Measurements from ENCODE around the gene GMEB2. TPM values are rescaled to one million over a fixed set of nuclear protein-coding genes. Genes with fewer than 3 reads are reported as not detected.
"Not testable (repeated sequence)": the region's sequence is repeated elsewhere in the genome, so short reads cannot be mapped to it uniquely, and the experiment has no call there.

GMEB2 gene
- total and polyA plus RNA-seq, 2 donors (not counting 1 experiment from before 2014, with no cell fraction given), result 6.3 to 10.9 TPM

DNA sequence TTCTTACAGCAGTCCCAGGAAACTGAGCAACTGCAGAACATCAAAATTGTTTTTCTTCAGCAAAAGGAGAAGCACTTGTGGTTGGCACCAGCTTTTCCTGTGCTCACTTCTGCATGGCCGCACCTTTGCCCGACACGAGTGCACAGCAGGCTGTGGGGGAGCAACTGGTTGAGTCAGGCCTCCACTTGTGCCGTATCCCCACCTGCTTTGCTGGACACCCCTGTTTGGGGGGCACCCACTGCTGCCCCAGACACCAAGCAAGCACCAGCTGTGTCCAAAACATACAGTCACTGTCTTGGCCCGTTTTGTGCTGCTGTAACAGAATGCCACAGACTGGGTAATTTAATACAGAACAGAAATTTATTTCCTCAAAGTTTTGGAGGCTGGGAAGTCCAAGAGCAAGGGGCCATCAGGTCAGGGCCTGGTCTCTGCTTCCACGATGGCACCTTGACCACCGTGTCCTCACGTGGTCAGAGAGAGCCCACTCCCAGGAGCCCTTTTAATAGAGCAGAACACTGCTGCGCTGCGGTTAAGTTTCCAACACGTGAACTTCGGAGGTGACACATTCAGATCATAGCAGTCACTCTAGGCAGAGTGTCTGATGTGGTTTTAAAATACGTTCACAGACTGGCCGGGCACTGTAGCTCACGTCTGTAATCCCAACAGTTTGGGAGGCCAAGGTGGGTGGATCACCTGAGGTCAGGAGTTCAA lies 8.7 kb upstream of the GMEB2 start:
- TF ChIP-seq EZH2 (IDR thresholded peaks at IDR 0.05; ENCODE audit: low read length, missing control alignments), result no peak
- no peak for TF ChIP-seq CTCF (conservative IDR thresholded peaks at IDR 0.05 in 1 of 2, IDR thresholded peaks at IDR 0.05 in 1 of 2; ENCODE audit: low read depth in 1 of 2, low read length in 2 of 2)
- H3K4me2 ChIP-seq (ENCODE audit: extremely low read depth, insufficient read depth, low read length), result no peak overlapping the region
- no peaks in the 10 kb centered on the region for H3K4me1 ChIP-seq (ENCODE audit: control insufficient read depth, extremely low read depth, insufficient read depth, low read length)
- H3K79me2 ChIP-seq (ENCODE audit: control insufficient read depth, insufficient read depth, low read length), result no peaks in the 10 kb centered on the region
- no peaks in the 10 kb centered on the region for H3K9me3 ChIP-seq (ENCODE audit: control insufficient read depth, insufficient read depth, low read depth, low read length)
- no peak overlapping the region for H3K4me3 ChIP-seq (replicated peaks in 1 of 4; ENCODE audit: control extremely low read depth in 1 of 4, insufficient read depth in 1 of 4, low read depth in 3 of 4, low read length in 4 of 4)
- no peak overlapping the region for H3K27ac ChIP-seq (ENCODE audit: insufficient read depth, low read length)
- H3K36me3 ChIP-seq (ENCODE audit: control insufficient read depth, insufficient read depth, low read length), result no peaks in the 10 kb centered on the region
- H3K27me3 ChIP-seq (ENCODE audit: control insufficient read depth, insufficient read depth, low read length), result no peaks in the 10 kb centered on the region
- H2AFZ ChIP-seq (ENCODE audit: low read length), result no peak overlapping the region
- DNase-seq (ENCODE audit: low read depth in 2 of 2), result no peak
- no peaks in the 10 kb centered on the region for H4K20me1 ChIP-seq (ENCODE audit: control insufficient read depth, extremely low read depth, insufficient read depth, low read length)
- no peak overlapping the region for H3K9ac ChIP-seq (ENCODE audit: insufficient read depth, low read length)

- Histone ChIP-seq H3K27ac (ENCODE audit: insufficient read depth, low read length) (no peak overlapping the region), H3K27me3 (ENCODE audit: control insufficient read depth, insufficient read depth, low read length) (no peaks in the 10 kb centered on the region), H3K4me2 (ENCODE audit: extremely low read depth, insufficient read depth, low read length) (no peak overlapping the region), H3K4me1 (ENCODE audit: control insufficient read depth, extremely low read depth, insufficient read depth, low read length) (no peaks in the 10 kb centered on the region), H3K4me3 (replicated peaks in 1 of 4; ENCODE audit: control extremely low read depth in 1 of 4, insufficient read depth in 1 of 4, low read depth in 3 of 4, low read length in 4 of 4) (no peak overlapping the region), H3K9me3 (ENCODE audit: control insufficient read depth, insufficient read depth, low read depth, low read length) (no peaks in the 10 kb centered on the region), H3K9ac (ENCODE audit: insufficient read depth, low read length) (no peak overlapping the region), H2AFZ (ENCODE audit: low read length) (no peak overlapping the region), H3K36me3 (ENCODE audit: control insufficient read depth, insufficient read depth, low read length) (no peaks in the 10 kb centered on the region), H3K79me2 (ENCODE audit: control insufficient read depth, insufficient read depth, low read length) (no peaks in the 10 kb centered on the region), H4K20me1 (ENCODE audit: control insufficient read depth, extremely low read depth, insufficient read depth, low read length) (no peaks in the 10 kb centered on the region)
- TF ChIP-seq CTCF (conservative IDR thresholded peaks at IDR 0.05 in 1 of 2, IDR thresholded peaks at IDR 0.05 in 1 of 2; ENCODE audit: low read depth in 1 of 2, low read length in 2 of 2) (no peak), EZH2 (IDR thresholded peaks at IDR 0.05; ENCODE audit: low read length, missing control alignments) (no peak)
- no peak for DNase-seq (ENCODE audit: low read depth in 2 of 2)
Measured at GRCh38 chr20:63633732-63634131, 6.8 kb upstream of the GMEB2 start.

GRCh38 chr20:63631426-63631825 lies 4.5 kb upstream of the GMEB2 start:
- H3K4me2 ChIP-seq (ENCODE audit: extremely low read depth, insufficient read depth, low read length); DNase-seq (ENCODE audit: low read depth in 2 of 2); H3K4me3 ChIP-seq (replicated peaks in 1 of 4; ENCODE audit: control extremely low read depth in 1 of 4, insufficient read depth in 1 of 4, low read depth in 3 of 4, low read length in 4 of 4); H3K27me3 ChIP-seq (ENCODE audit: control insufficient read depth, insufficient read depth, low read length); H3K36me3 ChIP-seq (ENCODE audit: control insufficient read depth, insufficient read depth, low read length); H3K9me3 ChIP-seq (ENCODE audit: control insufficient read depth, insufficient read depth, low read depth, low read length); H4K20me1 ChIP-seq (ENCODE audit: control insufficient read depth, extremely low read depth, insufficient read depth, low read length); H3K27ac ChIP-seq (ENCODE audit: insufficient read depth, low read length); H3K4me1 ChIP-seq (ENCODE audit: control insufficient read depth, extremely low read depth, insufficient read depth, low read length); H3K9ac ChIP-seq (ENCODE audit: insufficient read depth, low read length); H2AFZ ChIP-seq (ENCODE audit: low read length): not testable (repeated sequence)
- H3K79me2 ChIP-seq (ENCODE audit: control insufficient read depth, insufficient read depth, low read length), result peaks cover 11% of the 10 kb centered on the region

DNA sequence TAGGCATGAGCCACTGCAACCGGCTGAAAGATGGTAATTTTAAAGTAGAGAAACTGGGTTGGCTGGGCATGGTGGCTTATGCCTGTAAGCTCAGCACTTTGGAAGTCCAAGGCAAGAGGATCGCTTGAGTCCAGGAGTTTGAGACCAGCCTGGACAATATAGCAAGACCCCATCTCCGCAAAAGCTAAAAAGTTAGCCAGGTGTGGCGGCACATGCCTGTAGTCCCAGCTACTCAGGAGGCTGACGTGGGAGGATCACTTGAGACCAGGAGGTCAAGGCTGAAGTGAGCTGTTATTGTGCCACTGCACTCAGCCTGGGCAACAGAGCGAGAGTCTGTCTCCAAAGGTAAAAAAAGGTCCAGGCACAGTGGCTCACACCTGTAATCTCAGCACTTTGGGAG lies 4.1 kb upstream of the GMEB2 start:
- not testable (repeated sequence) for H3K4me1 ChIP-seq (ENCODE audit: control insufficient read depth, extremely low read depth, insufficient read depth, low read length); H3K4me3 ChIP-seq (replicated peaks in 1 of 4; ENCODE audit: control extremely low read depth in 1 of 4, insufficient read depth in 1 of 4, low read depth in 3 of 4, low read length in 4 of 4); H4K20me1 ChIP-seq (ENCODE audit: control insufficient read depth, extremely low read depth, insufficient read depth, low read length); DNase-seq (ENCODE audit: low read depth in 2 of 2); H3K9me3 ChIP-seq (ENCODE audit: control insufficient read depth, insufficient read depth, low read depth, low read length); H3K4me2 ChIP-seq (ENCODE audit: extremely low read depth, insufficient read depth, low read length); H3K27ac ChIP-seq (ENCODE audit: insufficient read depth, low read length); H2AFZ ChIP-seq (ENCODE audit: low read length); H3K9ac ChIP-seq (ENCODE audit: insufficient read depth, low read length); H3K36me3 ChIP-seq (ENCODE audit: control insufficient read depth, insufficient read depth, low read length); H3K27me3 ChIP-seq (ENCODE audit: control insufficient read depth, insufficient read depth, low read length)
- peaks cover 15% of the 10 kb centered on the region for H3K79me2 ChIP-seq (ENCODE audit: control insufficient read depth, insufficient read depth, low read length)
